Tongue (tissue), 3 donors: ENCODE measurements around the gene TP53TG3. TPM values are rescaled to one million over a fixed set of nuclear protein-coding genes. Genes with fewer than 3 reads are reported as not detected.
"Not testable (repeated sequence)": the region's sequence is repeated elsewhere in the genome, so short reads cannot be mapped to it uniquely, and the experiment has no call there.

Experiments
- DNase-seq: peaks from one replicate; pipeline ENCODE4 v3.0.0-alpha.2; 2015
- small RNA-seq: library from RNA; depleted of rRNA; stranded (forward); fragments of <200 nt; gene quantifications from one replicate; pipeline ENCODE3, GENCODE V24; 2014; ENCODE audit warnings: low replicate concordance
- total RNA-seq: library from RNA; depleted of rRNA; stranded (reverse); fragments of >200 nt; gene quantifications from one replicate; pipeline ENCODE4 v1.2.3, GENCODE V29; 2014

The TP53TG3 gene, protein sequence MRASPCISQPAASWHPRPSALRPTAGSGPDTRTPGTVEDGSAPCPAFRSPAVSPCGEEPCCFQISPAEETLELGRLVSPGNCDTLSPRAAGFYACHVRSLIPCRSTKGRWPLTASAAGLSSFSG
- total RNA-seq: not detected

- not testable (repeated sequence) for DNase-seq
Measured at GRCh38 chr16:32676065-32676464, at the start of gene TP53TG3. TP53TG3 (minus strand) TSS chr16:32676165; CDS start chr16:32676097, 68 bp downstream.

- not testable (repeated sequence) for DNase-seq
Measured at GRCh38 chr16:32650876-32651275, 25.1 kb downstream of the TP53TG3 start.

GRCh38 chr16:32647562-32647961 is 28.4 kb downstream of the TP53TG3 start:
- not testable (repeated sequence) for DNase-seq

DNA sequence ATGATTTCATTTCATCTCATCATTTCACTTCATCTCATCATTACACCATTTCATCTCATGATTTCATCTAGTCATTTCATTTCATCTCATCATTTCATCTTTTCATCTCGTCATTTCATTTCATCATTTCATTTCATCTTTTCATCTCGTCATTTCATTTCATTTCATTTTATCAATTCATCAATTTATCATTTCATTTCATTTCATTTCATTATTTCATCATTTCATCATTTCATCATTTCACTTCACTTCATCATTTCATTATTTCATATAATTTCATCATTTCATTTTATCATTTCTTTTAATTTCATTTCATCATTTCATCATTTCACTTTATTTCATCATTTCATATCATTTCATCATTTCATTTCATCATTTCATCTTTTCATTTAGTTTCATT is 29.2 kb downstream of the TP53TG3 start:
- not testable (repeated sequence) for DNase-seq

DNA sequence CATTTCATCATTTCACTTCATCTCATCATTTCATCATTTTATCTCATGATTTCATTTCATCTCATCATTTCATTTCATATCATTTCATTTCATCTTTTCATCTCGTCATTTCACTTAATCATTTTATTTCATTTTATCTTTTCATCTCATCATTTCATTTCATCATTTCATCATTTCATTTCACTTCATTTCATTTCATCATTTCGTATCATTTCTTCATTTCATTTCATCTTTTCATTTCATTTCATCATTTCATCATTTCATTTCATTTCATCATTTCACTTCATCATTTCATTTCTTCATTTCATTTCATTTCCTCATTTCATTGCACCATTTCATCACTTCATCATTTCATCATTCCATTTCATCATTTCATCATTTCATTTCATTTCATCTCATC is 29.8 kb downstream of the TP53TG3 start:
- DNase-seq: not testable (repeated sequence)

GRCh38 chr16:32645278-32645908 is 30.6 kb downstream of the TP53TG3 start:
- DNase-seq: not testable (repeated sequence)

DNA sequence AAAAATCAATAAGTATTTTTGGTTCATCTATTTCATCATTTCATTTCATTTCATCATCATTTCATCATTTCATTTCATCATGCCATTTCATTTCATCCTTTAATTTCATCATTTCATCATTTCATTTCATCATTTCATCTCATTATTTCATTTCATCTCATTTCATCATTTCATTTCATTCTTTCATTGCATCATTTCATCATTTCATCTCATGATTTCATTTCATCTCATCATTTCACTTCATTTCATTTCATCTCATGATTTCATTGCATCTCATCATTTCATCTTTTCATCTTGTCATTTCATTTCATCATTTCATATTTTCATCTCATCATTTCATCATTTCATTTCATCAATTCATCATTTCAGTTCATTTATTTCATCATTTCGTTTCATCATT is 31.2 kb downstream of the TP53TG3 start:
- not testable (repeated sequence) for DNase-seq

DNA sequence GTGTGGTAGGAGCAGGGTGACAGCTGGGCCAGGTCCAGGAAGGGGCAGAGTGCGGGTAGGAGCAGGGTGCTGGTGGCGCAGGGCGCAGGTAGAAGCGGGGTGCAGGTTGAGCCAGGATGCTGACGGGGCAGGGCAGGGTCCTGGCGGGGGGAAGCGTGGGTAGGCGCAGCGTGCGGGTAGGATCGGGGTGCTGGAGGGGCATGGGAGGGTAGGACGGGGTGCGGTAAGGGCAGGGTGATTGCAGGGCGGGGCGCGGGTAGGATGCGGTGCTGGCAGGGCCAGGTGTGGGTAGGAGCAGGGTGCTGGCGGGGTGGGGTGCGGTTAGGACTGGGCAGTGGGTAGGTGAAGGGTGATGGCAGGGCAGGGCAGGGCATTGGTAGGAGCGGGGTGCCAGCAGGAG is 38.4 kb downstream of the TP53TG3 start:
- DNase-seq: not testable (repeated sequence)

DNA sequence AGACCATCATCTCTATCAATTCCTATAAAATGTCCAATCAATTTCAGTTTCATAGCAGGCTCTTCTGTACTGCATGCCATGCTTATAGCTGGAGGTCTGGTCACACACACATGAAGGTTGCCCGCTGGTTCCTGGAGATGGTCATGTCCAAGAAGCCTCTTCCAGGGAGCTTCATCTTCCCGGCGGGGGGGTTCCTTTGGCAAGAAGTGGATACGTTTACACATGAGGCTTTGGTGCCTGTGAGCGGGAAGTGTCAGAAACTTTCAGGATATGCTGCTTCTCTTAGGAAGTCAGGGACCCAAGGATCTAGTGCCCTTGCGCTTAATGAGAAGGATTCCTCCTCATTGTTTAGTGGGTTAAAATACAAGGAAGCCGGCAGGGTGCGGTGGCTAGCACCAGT is 43.9 kb downstream of the TP53TG3 start:
- not testable (repeated sequence) for DNase-seq

Small RNAs within 50 kb of the gene (small RNA-seq; reads per million reads assigned to genes)
- gene AC138907.6: not detected
